NCI-H1105 treated with DMSO at 0.1 percent for 48 hours (cell line): Measurements from ENCODE around the gene PLXNB2.
"Not testable (repeated sequence)": the region's sequence is repeated elsewhere in the genome, so short reads cannot be mapped to it uniquely, and the experiment has no call there.

Experiments
- DNase-seq: peaks from one replicate; lab custom pipeline; 2025; lab: John Stamatoyannopoulos, UW

PLXNB2 gene, protein sequence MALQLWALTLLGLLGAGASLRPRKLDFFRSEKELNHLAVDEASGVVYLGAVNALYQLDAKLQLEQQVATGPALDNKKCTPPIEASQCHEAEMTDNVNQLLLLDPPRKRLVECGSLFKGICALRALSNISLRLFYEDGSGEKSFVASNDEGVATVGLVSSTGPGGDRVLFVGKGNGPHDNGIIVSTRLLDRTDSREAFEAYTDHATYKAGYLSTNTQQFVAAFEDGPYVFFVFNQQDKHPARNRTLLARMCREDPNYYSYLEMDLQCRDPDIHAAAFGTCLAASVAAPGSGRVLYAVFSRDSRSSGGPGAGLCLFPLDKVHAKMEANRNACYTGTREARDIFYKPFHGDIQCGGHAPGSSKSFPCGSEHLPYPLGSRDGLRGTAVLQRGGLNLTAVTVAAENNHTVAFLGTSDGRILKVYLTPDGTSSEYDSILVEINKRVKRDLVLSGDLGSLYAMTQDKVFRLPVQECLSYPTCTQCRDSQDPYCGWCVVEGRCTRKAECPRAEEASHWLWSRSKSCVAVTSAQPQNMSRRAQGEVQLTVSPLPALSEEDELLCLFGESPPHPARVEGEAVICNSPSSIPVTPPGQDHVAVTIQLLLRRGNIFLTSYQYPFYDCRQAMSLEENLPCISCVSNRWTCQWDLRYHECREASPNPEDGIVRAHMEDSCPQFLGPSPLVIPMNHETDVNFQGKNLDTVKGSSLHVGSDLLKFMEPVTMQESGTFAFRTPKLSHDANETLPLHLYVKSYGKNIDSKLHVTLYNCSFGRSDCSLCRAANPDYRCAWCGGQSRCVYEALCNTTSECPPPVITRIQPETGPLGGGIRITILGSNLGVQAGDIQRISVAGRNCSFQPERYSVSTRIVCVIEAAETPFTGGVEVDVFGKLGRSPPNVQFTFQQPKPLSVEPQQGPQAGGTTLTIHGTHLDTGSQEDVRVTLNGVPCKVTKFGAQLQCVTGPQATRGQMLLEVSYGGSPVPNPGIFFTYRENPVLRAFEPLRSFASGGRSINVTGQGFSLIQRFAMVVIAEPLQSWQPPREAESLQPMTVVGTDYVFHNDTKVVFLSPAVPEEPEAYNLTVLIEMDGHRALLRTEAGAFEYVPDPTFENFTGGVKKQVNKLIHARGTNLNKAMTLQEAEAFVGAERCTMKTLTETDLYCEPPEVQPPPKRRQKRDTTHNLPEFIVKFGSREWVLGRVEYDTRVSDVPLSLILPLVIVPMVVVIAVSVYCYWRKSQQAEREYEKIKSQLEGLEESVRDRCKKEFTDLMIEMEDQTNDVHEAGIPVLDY (N-terminal part only)

GRCh38 chr22:50306753-50307749 is at the start of gene PLXNB2:
Gene PLXNB2 (minus strand): TSS chr22:50307646. CDS start chr22:50290584, 17,062 bp downstream.
- peak; percentile 67 for DNase-seq

- DNase-seq, result no peak
Observed at GRCh38 chr22:50357222-50357621, 49.8 kb upstream of the PLXNB2 start.

DNA sequence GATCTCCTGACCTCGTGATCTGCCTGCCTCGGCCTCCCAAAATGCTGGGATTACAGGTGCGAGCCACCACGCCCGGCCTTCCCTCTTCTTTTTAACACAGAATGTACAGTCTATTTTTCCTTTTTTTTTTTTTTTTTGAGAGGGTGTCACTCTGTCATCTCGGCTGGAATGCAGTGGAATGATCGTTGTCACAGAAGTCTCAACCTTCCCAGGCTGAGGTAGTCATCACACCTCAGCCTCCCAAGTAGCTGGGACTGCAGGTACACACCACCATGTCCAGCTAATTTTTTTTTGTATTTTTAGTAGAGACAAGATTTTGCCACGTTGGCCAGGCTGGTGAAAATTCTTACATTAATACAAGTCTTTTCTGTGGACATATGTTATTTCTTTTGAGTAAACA is 48.7 kb upstream of the PLXNB2 start:
- no peak for DNase-seq

DNA sequence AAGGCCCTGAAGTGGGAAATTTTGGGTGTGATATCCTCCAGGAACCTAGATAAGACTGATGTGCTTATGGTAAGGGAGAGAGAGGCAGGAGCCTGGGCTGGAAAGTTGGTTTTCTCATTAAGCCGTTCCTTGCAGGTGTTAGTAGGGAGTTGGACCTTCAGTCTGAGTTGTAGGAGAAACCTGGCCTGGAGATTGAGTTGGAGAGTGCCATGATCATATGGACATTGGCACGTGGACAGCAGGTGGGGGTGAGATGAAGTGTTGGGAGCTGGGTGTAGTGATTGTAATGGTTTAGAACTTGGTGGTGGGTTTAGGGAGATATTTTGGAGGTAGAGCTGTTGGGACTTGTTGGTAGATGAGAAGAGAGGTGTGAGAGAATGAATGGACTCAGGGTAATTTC is 40.6 kb upstream of the PLXNB2 start:
- no peak for DNase-seq

DNA sequence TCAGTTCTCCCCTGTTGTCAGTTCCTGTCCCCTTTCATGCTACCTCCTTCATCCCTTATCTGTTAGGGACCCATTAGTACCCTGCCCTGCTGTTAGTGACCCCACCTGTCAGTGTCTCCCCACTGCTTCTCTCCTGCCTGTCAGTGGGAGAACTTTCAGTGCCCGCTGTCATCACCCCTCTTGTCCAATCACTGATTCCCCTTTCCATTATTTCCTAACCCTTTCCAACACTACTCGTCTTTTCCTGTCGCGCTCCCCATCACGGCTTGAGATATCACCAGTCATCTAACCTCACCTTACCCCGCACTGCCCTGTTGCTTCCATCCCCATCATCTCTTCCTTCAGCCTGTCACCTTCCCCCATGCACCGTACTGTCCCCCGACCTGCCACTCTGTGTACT is 39.7 kb upstream of the PLXNB2 start:
- DNase-seq, result no peak

DNA sequence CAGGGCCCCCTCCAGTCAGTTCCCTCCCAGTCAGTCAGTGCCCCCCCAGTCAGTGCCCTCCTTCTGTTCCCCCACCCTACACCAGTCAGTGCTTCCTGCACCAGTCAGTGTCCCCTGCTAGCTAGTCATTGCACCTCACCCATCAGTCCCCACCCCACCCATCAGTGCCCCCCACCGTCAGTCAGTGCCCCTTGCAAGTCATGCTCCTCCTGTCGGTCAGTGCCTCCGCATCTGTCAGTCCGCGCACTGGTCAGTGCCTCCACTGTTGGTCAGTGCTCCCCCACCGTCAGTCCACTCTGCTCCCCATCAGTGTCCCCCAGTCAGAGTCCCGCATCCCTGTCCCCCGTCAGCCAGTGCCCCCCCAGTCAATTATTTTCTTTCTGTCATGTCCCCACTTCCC is 39.0 kb upstream of the PLXNB2 start:
- no peak for DNase-seq

- no peak for DNase-seq
Observed at GRCh38 chr22:50343541-50343935, 36.1 kb upstream of the PLXNB2 start.

GRCh38 chr22:50342651-50343540 is 35.5 kb upstream of the PLXNB2 start, which contains the start of gene PPP6R2:
Gene PPP6R2 (plus strand): TSS chr22:50343327. CDS start chr22:50393909, 50,582 bp downstream.
- peak; percentile 22 for DNase-seq

- DNase-seq, result peak; percentile 78
Observed at GRCh38 chr22:50341977-50342650, 34.7 kb upstream of the PLXNB2 start.

GRCh38 chr22:50339945-50340879 is 32.8 kb upstream of the PLXNB2 start:
- DNase-seq, result no peak

GRCh38 chr22:50338860-50339462 is 31.5 kb upstream of the PLXNB2 start:
- no peak for DNase-seq

DNA sequence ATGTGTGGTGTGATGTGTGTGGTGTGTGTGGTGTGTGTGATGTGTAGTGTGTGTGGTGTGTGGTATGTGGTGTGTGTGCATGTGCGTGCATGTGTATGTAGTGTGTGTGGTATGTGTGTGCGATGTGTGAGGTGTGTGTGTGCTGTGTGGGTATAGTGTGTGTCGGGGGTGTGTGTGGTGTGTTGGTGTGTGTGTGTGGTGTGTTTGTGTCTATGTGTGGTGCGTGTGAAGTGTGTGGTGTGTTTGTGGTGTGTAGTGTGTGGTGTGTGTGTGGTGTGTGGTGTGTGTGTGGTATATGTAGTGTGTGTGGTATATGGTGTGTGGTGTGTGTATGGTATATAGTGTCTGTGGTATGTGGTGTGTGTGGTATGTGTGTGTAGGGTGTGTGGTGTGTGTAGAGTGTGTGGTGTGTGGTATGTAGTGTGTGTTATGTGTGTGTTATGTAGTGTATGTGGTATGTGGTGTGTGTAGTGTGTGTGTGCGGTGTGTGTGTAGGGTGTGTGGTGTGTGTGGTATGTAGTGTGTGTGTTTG is 30.7 kb upstream of the PLXNB2 start:
- DNase-seq, result no peak

GRCh38 chr22:50337262-50338041 is 30.0 kb upstream of the PLXNB2 start:
- DNase-seq, result no peak

GRCh38 chr22:50334433-50334832 is 27.0 kb upstream of the PLXNB2 start:
- not testable (repeated sequence) for DNase-seq

GRCh38 chr22:50329236-50329635 is 21.8 kb upstream of the PLXNB2 start:
- no peak for DNase-seq

GRCh38 chr22:50327711-50328019 is 20.2 kb upstream of the PLXNB2 start:
- no peak for DNase-seq
